ENCODE results near the gene IQGAP1.
"Not testable (repeated sequence)": the region's sequence is repeated elsewhere in the genome, so short reads cannot be mapped to it uniquely, and the experiment has no call there.

Gene IQGAP1

GRCh38 chr15:90410316-90410715, 22.3 kb downstream of the IQGAP1 start:
- DNase-seq: not testable (repeated sequence)

DNA sequence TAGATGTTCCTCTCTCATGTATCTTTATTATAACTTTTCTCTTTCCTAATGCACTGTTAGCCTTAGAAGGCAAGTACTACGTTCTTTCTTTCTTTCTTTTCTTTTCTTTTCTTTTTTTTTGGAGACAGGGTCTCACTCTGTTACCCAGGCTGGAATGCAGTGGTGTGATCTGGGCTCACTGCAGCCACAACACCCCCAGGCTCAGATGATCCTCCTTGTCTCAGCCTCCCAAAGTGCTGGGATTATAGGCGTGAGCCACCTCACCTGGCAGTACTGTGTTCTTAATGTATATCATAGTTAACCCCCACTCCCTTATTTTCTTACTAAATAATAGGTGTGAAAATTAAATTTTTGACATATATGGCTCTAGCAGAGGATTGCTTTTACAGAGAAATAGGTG, 23.1 kb downstream of the IQGAP1 start:
- DNase-seq: no peak

DNA sequence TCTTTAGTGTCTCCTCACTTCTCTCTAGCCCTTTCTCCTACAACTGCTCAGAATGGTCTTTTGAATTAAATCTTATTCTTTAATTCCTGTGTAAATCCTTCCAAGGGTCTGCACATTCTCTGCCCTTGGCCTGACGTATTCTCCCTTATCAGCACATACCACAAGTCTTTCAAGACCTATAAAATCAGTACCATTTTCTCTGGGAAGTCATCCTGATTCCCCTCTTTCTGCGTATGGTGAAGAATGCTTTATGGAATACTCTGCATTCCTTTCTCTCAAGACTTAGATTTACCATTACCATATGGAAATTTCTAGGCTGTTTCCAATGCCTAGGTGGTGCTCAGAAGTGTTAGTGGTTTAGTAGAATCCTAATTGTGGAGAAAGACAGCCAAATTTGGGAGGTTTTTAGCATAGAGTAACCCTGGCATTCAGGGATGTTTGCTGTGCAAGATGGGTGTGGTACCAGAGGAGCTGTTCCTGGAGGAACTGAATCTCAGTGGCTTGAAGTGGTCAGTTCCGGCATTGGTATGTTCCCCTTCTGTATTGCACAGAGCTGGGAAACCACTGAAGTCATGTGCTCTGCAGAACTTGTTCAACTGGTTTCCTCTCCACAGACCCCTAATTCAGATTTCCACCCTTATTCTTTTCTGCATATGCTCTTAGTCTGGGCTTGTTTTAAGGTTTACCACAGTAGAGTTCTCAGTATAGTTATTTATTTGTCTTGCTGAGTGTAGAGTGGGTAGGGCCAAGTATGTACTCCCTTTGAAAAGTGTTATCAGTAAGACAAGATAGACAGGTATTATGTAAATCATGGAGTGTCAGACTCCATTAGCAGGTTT, 24.5 kb downstream of the IQGAP1 start:
- no peak for DNase-seq

GRCh38 chr15:90413411-90414379, 25.7 kb downstream of the IQGAP1 start:
- DNase-seq: no peak

DNA sequence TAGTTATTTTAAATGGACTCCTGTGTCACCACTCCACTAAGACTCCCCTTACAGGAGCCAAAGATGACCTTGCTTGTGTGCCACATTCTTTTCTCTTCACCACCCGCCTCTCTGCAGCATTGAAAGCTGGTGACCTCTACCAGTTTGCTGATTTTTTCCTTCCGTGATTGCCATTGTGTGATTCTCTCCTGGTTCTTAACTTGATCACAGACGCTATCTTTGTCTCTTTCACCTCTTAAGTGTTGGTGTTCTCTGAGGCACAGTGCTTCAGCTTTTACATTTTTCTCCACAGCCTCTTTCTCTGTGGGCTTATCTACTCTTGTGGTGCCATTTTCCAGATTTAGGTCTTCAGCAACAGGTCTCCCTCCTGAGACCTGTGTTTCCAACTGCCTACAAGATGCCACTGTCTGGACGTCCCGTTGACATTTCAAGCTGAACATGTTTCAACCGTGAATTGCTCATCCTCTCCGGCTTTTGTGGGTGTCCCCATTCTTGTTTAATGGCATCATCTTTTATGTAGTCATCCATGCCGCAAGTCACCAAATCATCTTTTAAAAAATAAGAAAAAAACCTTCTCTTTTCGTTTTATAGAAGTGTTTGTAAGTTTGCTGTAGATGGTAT, 26.5 kb downstream of the IQGAP1 start:
- DNase-seq: no peak

- DNase-seq: not testable (repeated sequence)
Observed at GRCh38 chr15:90416052-90416451, 28.0 kb downstream of the IQGAP1 start.

GRCh38 chr15:90418627-90419026, 30.6 kb downstream of the IQGAP1 start:
- DNase-seq: no peak

DNA sequence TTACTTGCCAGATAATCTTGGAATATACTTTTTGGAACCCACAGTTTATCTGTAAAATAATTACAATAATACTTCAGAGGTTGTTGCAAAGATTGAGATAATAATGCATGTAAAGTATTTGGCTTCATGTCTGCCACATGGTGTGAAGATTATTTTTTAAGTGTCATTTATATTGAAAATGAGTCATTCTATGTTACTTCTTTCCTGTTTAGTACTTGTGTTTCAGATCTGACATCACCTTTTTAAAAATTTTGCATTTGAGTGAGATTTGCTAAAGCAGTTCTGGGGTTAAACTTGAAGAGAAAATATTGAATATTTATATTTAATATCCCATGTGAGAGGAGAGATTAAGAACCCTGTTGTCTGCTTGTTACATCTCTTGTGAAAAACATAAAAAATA, 31.2 kb downstream of the IQGAP1 start:
- DNase-seq: no peak

- DNase-seq: no peak
Observed at GRCh38 chr15:90419738-90420406, 31.8 kb downstream of the IQGAP1 start.

DNA sequence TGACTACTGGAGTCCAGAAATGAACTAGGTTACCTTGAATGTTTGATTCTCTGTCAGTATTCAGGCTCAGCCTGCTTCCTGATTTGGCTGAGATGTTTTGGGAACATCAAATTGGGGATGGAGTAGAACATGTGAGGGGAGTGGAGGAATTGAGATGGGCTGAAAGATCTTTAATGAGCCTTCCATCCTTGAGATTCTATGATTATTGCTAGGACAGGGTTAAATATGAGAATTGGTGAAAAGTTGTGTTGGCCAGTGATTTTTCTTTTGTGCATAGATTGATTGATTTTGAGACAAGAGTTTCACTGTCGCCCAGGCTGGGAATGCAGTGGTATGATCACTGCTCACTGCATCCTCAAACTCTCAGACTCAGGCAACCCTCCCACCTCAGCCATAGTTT, 32.4 kb downstream of the IQGAP1 start:
- no peak for DNase-seq

GRCh38 chr15:90421527-90421926, 33.5 kb downstream of the IQGAP1 start:
- no peak for DNase-seq

DNA sequence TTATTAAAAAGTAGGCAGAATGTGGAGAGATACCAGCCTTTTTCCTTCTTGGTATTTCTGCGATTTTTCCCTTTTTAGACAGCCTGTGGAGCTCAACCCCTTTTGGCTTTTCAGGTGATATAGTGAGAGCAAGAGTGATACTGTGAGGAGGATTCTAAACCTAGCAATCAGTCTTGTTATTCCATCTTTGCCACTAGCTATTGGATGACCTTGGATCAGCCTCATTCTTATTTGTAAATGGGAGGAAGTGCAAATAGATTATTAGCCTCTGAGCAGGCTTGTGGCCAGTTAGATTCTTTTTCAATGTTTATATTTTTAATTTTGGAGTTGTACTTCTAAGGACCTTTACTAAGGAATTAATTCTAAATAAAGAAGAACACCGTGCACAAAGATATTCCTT, 34.0 kb downstream of the IQGAP1 start:
- no peak for DNase-seq

DNA sequence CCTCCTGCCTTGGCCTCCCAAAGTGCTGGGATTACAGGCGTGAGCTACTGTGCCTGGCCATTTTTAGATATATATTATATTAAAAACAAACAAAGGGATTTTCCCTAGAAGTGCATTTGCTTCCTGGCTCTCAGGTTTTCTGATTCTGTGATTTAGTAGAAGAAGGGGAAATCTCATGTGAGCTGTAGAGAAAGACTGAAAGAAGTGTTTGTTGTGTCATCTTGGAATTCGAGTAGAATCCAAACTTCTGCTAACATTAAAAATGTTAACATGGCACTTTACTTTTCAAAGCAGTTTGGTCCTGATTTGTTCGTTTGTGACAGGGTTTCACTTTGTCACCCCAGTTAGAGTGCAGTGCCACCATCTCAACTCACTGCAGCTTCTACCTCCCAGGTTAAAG, 34.9 kb downstream of the IQGAP1 start:
- no peak for DNase-seq

DNA sequence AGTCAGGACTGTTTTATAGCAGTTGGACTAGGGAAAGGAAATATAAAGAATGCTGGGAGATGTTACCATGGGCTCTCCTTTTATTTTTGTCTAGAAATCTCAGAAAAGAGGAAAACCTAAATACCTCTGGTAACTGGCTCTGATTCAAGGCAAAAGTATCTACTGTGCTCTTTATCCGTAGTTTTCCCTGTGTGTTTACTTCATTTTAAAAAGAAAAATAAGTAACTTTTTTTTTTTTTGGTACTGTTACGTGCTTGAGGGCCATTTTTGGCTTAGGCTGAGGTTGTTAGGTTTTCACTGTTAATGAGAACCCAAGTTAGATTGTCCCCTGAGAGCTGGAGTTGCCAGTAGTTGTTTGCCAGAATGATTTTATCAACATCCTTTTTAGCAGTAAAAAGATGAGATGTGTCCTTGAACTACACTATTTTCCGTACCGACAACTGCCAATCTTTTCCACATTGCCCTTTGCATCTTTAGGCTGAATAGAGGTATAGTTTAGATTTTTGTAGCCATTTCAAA, 35.8 kb downstream of the IQGAP1 start:
- DNase-seq: no peak

DNA sequence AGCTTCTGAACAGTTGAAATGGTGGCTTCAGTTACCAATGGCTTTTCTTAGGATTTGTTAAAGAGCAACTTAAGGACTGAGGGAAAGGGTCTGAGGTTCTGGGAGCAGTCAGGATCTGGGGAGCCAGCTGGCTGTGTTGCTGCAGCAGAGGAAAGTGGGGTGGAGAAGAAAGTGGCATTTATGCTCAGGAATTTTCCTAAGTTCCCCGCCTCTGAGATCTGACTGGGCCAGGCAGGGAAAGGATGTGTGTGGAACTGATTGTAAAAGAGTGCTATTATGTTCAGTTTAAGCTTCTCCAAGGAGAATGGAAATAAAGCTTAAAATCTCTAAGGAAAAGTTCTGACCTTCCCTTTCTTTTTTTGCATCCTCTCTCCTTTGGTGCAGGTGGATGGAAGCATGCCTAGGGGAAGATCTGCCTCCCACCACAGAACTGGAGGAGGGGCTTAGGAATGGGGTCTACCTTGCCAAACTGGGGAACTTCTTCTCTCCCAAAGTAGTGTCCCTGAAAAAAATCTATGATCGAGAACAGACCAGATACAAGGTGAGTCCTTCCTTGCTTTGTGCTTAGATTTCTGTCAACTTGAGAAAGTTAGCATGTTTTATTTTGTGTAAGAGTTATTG, 37.8 kb downstream of the IQGAP1 start:
- DNase-seq: no peak

DNA sequence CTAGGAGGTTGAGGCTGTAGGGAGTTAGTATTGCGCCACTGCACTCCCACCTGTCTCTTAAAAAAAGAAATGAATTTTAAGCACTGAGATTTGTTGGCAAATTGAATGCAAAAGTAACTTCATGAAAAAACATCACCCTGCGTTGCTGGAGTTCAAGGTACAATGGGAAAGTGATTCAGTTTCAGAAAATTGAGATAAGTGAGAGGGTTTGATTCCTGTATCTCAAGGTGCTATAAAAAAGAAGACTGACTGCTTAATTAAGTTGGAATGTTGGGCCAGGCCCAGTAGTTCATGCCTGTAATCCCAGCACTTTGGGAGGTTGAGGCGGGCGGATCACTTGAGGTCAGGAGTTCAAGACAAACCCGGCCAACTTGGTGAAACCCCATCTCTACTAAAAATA, 39.1 kb downstream of the IQGAP1 start:
- DNase-seq: no peak

DNA sequence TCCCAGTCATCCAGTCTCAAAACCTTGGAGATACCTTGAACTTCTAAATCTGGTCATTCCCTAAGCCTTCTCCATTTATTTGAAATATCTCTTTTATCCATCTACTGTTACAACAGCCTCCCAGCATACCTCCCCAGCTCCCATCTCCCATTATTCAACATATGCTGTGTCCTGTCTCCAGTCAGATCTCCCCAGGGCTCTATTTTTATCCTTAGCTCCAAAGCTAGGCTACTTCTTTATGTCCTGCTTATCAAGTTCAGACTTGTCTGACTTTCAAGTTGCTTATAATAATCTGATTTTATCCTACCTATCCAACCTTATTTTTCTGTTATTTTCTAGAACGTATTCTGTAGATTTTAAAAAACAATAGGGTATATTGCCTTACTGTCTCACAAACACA, 44.2 kb downstream of the IQGAP1 start:
- no peak for DNase-seq

DNA sequence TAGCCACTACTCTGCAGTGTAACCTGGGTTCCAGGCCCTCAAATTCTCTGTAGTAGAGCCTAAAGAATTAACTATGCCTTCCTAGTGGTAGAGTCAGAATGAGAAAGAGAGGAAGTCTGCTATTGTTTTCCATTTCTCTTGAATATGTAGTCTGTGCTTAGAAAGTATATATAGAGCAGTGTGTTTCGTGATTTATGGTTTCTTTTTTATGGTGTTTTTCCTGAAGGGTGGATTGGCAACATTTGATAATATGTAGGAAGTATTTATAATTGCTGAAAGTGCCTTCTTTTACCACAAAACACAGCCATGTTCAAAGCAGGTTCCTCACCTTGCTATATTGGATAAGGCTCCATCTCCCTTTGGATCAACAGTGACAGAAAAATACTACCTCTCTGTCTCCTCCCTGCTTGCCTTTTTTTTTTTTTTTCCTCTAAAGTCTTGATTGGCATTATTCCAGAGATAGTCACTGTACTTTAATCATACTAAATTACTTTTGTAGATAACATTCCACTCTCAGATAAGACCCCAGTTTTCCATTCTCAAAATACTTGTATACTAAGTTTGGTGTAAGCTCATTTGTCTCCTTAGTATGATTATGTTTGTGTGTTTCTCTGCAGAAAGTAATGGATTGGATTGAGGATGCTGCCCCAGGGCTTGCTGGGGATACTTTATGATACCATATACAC, 47.8 kb downstream of the IQGAP1 start:
- no peak for DNase-seq

DNA sequence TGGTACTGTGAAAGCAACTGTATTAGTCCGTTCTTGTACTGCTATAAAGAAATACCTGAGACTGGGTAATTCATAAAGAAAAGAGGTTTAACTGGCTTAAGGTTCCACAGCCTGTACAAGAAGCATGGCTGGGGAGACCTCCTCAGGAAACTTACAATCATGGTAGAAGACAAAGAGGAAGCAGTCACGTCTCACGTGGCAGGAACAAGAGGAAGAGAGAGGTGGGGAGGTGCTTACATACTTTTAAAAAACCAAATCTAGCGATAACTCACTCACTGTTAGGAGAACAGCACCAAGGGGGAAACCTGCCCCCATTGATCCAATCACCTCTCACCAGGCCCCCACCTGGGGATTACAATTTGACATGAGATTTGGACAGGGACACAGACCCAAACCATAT, 48.9 kb downstream of the IQGAP1 start:
- DNase-seq: no peak

- no peak for DNase-seq
Observed at GRCh38 chr15:90437516-90437915, 49.5 kb downstream of the IQGAP1 start.

DNA sequence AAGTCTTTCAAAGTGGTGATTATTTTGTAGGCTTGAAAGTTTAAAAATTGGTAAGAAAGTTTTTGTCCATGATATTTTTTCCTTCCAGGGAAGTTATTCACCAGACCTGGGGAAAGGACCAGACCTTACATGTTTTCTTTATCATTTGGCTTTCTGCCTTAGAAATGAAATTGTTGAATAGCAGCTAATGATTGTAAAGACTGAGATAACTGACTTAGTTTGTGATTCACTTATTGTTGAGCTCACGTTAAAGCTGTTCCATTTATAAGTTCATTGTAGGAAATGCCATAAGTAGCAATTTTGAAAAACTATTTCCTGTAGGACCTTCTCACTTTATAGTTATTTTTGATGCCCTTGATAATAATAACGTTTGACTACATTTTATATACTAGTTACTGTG, 51.9 kb downstream of the IQGAP1 start:
- DNase-seq: no peak

DNA sequence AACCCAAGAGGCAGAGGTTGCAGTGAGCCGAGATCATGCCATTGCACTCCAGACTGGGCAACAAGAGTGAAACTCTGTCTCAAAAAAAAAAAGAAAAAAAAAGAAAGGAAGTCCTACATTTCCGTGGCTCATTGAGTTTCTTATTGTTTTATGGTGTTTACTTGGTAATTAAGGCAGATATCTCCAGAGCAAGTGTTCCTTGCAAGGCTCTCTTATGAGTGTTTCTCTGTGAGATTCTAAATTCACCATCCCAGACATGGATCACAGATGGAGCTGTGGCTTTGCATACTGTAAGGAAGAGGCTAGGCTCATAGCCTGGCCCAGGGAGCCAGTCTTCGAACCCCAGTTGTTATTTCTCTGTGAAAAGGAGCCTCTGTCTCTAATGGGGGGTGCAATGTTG, 53.0 kb downstream of the IQGAP1 start:
- no peak for DNase-seq

Data from activated CD8-positive, alpha-beta memory T cell treated with anti-CD3 and anti-CD28 coated beads for 24 hours (primary cell).